ENCODE results near the gene SIN3A. TPM values are rescaled to one million over a fixed set of nuclear protein-coding genes. Genes with fewer than 3 reads are reported as not detected.

The SIN3A gene
- total RNA-seq, 1 donor from 2014 or later = 54.0 TPM

DNA sequence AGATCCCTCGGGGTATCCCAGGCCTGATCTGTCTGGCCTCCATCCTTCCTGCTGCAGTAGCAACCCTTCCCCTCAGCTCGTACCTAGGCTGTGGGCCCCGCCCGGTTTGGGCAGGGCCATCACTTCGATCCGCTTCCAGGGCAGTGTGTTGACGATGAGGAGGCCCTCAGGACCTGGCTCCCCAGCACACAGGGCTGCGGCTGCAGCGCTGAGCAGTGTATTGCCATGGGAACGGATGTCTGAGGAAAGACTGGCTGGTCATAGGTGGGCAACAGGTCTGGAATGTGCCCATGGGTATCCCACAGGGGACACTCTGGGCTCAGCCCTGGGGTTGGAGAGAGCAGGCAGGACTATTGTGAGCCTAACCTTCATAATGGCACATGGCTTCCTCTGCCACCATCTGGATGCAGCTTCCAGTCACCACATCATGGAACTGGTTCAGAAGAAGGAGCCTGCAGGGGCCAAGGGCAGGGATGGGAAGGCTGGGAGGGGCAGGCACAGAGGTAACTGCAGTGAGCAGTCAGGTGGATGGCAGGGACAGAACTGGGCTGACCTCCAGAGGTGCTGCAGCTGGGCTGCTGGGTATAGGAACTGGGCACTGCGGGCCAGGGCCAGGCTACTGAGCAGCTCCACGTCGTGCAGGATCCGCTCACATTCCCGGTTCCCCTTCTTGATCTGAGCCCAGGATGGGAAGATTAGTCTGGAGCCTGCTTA, 91.8 kb downstream of the SIN3A start:
- TF ChIP-seq, protein P1, sequence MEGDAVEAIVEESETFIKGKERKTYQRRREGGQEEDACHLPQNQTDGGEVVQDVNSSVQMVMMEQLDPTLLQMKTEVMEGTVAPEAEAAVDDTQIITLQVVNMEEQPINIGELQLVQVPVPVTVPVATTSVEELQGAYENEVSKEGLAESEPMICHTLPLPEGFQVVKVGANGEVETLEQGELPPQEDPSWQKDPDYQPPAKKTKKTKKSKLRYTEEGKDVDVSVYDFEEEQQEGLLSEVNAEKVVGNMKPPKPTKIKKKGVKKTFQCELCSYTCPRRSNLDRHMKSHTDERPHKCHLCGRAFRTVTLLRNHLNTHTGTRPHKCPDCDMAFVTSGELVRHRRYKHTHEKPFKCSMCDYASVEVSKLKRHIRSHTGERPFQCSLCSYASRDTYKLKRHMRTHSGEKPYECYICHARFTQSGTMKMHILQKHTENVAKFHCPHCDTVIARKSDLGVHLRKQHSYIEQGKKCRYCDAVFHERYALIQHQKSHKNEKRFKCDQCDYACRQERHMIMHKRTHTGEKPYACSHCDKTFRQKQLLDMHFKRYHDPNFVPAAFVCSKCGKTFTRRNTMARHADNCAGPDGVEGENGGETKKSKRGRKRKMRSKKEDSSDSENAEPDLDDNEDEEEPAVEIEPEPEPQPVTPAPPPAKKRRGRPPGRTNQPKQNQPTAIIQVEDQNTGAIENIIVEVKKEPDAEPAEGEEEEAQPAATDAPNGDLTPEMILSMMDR (IDR thresholded peaks at IDR 0.05; ENCODE audit: insufficient read depth, low read depth, low read length) = no peak
- TF ChIP-seq EZH2 (IDR thresholded peaks at IDR 0.05; ENCODE audit: insufficient read depth, low read length) = no peak
- DNase-seq (ENCODE audit: low read depth) (no peak), FAIRE-seq (no peak)
- Histone ChIP-seq H3K27me3 (ENCODE audit: insufficient read depth, low read length) (no peaks in the 10 kb centered on the region), H3K9me3 (ENCODE audit: insufficient read depth, low read depth, low read length) (no peaks in the 10 kb centered on the region), H3K79me2 (ENCODE audit: insufficient read depth, low read length) (no peaks in the 10 kb centered on the region), H3K4me1 (ENCODE audit: insufficient read depth, low read length) (no peaks in the 10 kb centered on the region), H3K4me3 (ENCODE audit: insufficient read depth, low read depth, low read length) (no peak overlapping the region), H3K4me2 (ENCODE audit: low read length) (no peak overlapping the region), H3K9ac (ENCODE audit: low read length) (no peak overlapping the region), H2AFZ (ENCODE audit: low read depth, low read length) (no peak overlapping the region), H4K20me1 (ENCODE audit: insufficient read depth, low read length) (peaks cover 7% of the 10 kb centered on the region), H3K36me3 (ENCODE audit: insufficient read depth, low read length) (peaks cover 10% of the 10 kb centered on the region), H3K27ac (ENCODE audit: low read depth, low read length) (no peak overlapping the region)
- H3K4me3 Mint-ChIP-seq (ENCODE audit: unreplicated experiment) = no peak overlapping the region
- peaks cover 3% of the 10 kb centered on the region for H3K4me1 Mint-ChIP-seq (ENCODE audit: low read depth, unreplicated experiment)
- H3K9me3 Mint-ChIP-seq (ENCODE audit: unreplicated experiment) = no peaks in the 10 kb centered on the region
- H3K27me3 Mint-ChIP-seq (ENCODE audit: low read depth, unreplicated experiment) = no peaks in the 10 kb centered on the region
- peaks cover 10% of the 10 kb centered on the region for H3K36me3 Mint-ChIP-seq (ENCODE audit: low read depth, unreplicated experiment)
- H3K27ac Mint-ChIP-seq (ENCODE audit: unreplicated experiment) = no peak overlapping the region

DNA sequence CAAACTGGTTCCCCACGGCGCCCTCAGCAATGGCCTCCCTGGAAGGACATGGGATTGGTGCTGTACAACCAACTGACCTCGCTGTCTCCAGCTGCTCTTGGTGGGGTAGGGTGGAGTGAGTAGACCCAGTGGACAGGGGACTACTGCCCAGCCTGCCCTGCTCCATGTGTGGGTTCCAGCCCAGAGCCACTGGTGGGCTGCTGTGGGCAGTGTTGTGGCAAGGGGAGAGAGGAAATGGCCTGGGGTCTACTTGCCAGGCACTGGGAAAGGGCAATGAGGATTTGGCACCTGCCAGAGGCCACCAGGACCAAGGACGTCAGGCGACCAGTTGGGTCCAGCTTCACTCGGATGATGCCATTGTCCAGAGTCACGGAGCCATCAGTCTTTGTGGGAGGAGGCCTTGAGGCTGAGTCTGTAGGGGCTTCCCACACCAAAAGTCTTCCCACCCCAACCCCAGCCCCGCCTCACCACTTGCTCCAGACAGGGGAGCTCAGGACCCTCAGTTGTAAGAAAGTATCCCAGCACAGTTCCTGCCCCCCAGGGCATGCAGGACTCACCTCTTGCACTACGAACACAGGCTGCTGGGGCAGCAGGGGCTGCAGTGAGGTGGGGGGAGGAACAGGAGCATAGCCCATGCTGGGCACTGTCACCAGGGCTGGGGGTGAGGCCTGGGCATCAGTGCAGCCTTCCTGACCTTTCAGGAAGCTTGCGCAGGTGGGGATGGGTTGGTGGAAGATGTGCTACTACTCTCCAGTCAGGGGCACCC, 92.5 kb downstream of the SIN3A start:
- H3K27ac Mint-ChIP-seq (ENCODE audit: unreplicated experiment) = no peak overlapping the region
- Histone ChIP-seq H3K9me3 (ENCODE audit: insufficient read depth, low read depth, low read length) (no peaks in the 10 kb centered on the region), H3K9ac (ENCODE audit: low read length) (no peak overlapping the region), H3K36me3 (ENCODE audit: insufficient read depth, low read length) (peaks cover 7% of the 10 kb centered on the region), H3K79me2 (ENCODE audit: insufficient read depth, low read length) (no peaks in the 10 kb centered on the region), H3K4me1 (ENCODE audit: insufficient read depth, low read length) (no peaks in the 10 kb centered on the region), H3K27ac (ENCODE audit: low read depth, low read length) (no peak overlapping the region), H3K4me2 (ENCODE audit: low read length) (no peak overlapping the region), H3K27me3 (ENCODE audit: insufficient read depth, low read length) (no peaks in the 10 kb centered on the region), H3K4me3 (ENCODE audit: insufficient read depth, low read depth, low read length) (no peak overlapping the region), H2AFZ (ENCODE audit: low read depth, low read length) (no peak overlapping the region), H4K20me1 (ENCODE audit: insufficient read depth, low read length) (peaks cover 5% of the 10 kb centered on the region)
- no peaks in the 10 kb centered on the region for H3K9me3 Mint-ChIP-seq (ENCODE audit: unreplicated experiment)
- no peak overlapping the region for H3K4me3 Mint-ChIP-seq (ENCODE audit: unreplicated experiment)
- no peak for DNase-seq (ENCODE audit: low read depth)
- H3K4me1 Mint-ChIP-seq (ENCODE audit: low read depth, unreplicated experiment) = peaks cover 3% of the 10 kb centered on the region
- no peak for FAIRE-seq
- TF ChIP-seq EZH2 (IDR thresholded peaks at IDR 0.05; ENCODE audit: insufficient read depth, low read length) = no peak
- TF ChIP-seq, protein P1 (IDR thresholded peaks at IDR 0.05; ENCODE audit: insufficient read depth, low read depth, low read length) = no peak
- peaks cover 10% of the 10 kb centered on the region for H3K36me3 Mint-ChIP-seq (ENCODE audit: low read depth, unreplicated experiment)
- no peaks in the 10 kb centered on the region for H3K27me3 Mint-ChIP-seq (ENCODE audit: low read depth, unreplicated experiment)
